LoVo (cell line): ENCODE results near the gene TBC1D22A.
A peak's percentile ranks its signal among the peaks of the same experiment; 100 is the strongest.

ENCODE experiments used
- DNase-seq: peaks from one replicate; pipeline ENCODE4 v3.0.0-alpha.2; 2016; ENCODE audit warnings: low spot score

Gene TBC1D22A

GRCh38 chr22:47202819-47203553 lies 440.5 kb downstream of the TBC1D22A start:
- DNase-seq: no peak

GRCh38 chr22:47203554-47203991 lies 441.1 kb downstream of the TBC1D22A start:
- DNase-seq: no peak

GRCh38 chr22:47204002-47204979 lies 441.8 kb downstream of the TBC1D22A start:
- no peak for DNase-seq

GRCh38 chr22:47205081-47205491 lies 442.6 kb downstream of the TBC1D22A start:
- no peak for DNase-seq

- no peak for DNase-seq
Measured at GRCh38 chr22:47205554-47205953, 443.1 kb downstream of the TBC1D22A start.

GRCh38 chr22:47206164-47206563 lies 443.7 kb downstream of the TBC1D22A start:
- no peak for DNase-seq

GRCh38 chr22:47206666-47207218 lies 444.3 kb downstream of the TBC1D22A start:
- peak; percentile 19 for DNase-seq

GRCh38 chr22:47207387-47207786 lies 444.9 kb downstream of the TBC1D22A start:
- DNase-seq: no peak

GRCh38 chr22:47207846-47208554 lies 445.6 kb downstream of the TBC1D22A start:
- no peak for DNase-seq

- no peak for DNase-seq
Measured at GRCh38 chr22:47208630-47209029, 446.2 kb downstream of the TBC1D22A start.

GRCh38 chr22:47209040-47209514 lies 446.6 kb downstream of the TBC1D22A start:
- DNase-seq: no peak

- DNase-seq: no peak
Measured at GRCh38 chr22:47209547-47210023, 447.1 kb downstream of the TBC1D22A start.

GRCh38 chr22:47210112-47210657 lies 447.7 kb downstream of the TBC1D22A start:
- no peak for DNase-seq

- DNase-seq: no peak
Measured at GRCh38 chr22:47210686-47211085, 448.2 kb downstream of the TBC1D22A start.

- DNase-seq: peak; percentile 9
Measured at GRCh38 chr22:47213571-47214230, 451.3 kb downstream of the TBC1D22A start.

GRCh38 chr22:47215851-47216250 lies 453.4 kb downstream of the TBC1D22A start:
- DNase-seq: no peak

GRCh38 chr22:47218671-47219070 lies 456.2 kb downstream of the TBC1D22A start:
- DNase-seq: no peak

- DNase-seq: no peak
Measured at GRCh38 chr22:47219789-47220188, 457.3 kb downstream of the TBC1D22A start.

- no peak for DNase-seq
Measured at GRCh38 chr22:47220752-47221151, 458.3 kb downstream of the TBC1D22A start.

GRCh38 chr22:47221840-47222615 lies 459.6 kb downstream of the TBC1D22A start:
- no peak for DNase-seq
